ENCODE measurements around the gene NR1D1.

GRCh38 chr17:40100669-40101366, 429 bp upstream of the NR1D1 start:
- TF ChIP-seq CTCF (IDR thresholded peaks at IDR 0.05; ENCODE audit: low read length) (no peak), EZH2 (IDR thresholded peaks at IDR 0.05; ENCODE audit: borderline replicate concordance, low read length) (no peak)

All from OCI-LY1 (cell line).